ENCODE results near the gene SI. TPM values are rescaled to one million over a fixed set of nuclear protein-coding genes. Genes with fewer than 3 reads are reported as not detected.

Gene SI
- polyA plus RNA-seq, 1 donor from 2014 or later: not detected

DNA sequence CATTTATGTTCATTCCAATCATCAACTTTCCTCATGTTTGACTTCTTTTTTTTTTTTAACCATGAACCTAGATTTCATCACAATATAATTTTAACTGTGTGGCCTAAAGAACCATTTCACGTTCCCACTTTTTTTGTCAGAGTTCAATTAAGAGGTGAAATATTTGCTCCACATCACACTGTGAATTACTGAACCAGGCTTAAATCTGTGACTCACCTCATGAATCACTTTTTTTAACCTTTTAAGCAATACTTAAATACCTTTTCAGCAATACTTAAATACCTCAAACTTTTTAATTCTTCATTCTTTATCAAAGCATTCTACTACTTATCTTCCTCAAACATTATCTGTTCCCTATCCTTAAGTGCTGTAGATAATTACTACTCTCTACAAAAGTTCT is 137.6 kb downstream of the SI start:
- no peak overlapping the region for H3K9ac ChIP-seq (ENCODE audit: low read length)

GRCh38 chr3:164929642-164930041 is 148.7 kb downstream of the SI start:
- Histone ChIP-seq H3K4me2 (ENCODE audit: low read length) (no peak overlapping the region), H3K9me3 (ENCODE audit: low read length) (no peaks in the 10 kb centered on the region), H3K27me3 (ENCODE audit: insufficient read depth, low read depth, low read length) (no peaks in the 10 kb centered on the region), H3K36me3 (ENCODE audit: insufficient read depth, low read length) (no peaks in the 10 kb centered on the region), H3K4me3 (ENCODE audit: low read length) (no peak overlapping the region), H3K9ac (ENCODE audit: low read length) (no peak overlapping the region), H3K27ac (ENCODE audit: low read length) (no peak overlapping the region), H3F3A (ENCODE audit: insufficient read depth, low read length, poor library complexity, severe bottlenecking) (no peaks in the 10 kb centered on the region), H3K9me2 (ENCODE audit: insufficient read depth, low read length) (no peaks in the 10 kb centered on the region), H3K79me2 (replicated peaks; ENCODE audit: insufficient read depth, low read length) (no peaks in the 10 kb centered on the region), H4K20me1 (ENCODE audit: insufficient read depth) (no peaks in the 10 kb centered on the region), H2AFZ (ENCODE audit: low read depth, low read length) (no peak overlapping the region)
- no peak for TF ChIP-seq EP300 (conservative IDR thresholded peaks at IDR 0.05; ENCODE audit: poor library complexity, severe bottlenecking)
- TF ChIP-seq MXI1 (conservative IDR thresholded peaks at IDR 0.05; ENCODE audit: poor library complexity, severe bottlenecking): no peak
- TF ChIP-seq, protein P1, sequence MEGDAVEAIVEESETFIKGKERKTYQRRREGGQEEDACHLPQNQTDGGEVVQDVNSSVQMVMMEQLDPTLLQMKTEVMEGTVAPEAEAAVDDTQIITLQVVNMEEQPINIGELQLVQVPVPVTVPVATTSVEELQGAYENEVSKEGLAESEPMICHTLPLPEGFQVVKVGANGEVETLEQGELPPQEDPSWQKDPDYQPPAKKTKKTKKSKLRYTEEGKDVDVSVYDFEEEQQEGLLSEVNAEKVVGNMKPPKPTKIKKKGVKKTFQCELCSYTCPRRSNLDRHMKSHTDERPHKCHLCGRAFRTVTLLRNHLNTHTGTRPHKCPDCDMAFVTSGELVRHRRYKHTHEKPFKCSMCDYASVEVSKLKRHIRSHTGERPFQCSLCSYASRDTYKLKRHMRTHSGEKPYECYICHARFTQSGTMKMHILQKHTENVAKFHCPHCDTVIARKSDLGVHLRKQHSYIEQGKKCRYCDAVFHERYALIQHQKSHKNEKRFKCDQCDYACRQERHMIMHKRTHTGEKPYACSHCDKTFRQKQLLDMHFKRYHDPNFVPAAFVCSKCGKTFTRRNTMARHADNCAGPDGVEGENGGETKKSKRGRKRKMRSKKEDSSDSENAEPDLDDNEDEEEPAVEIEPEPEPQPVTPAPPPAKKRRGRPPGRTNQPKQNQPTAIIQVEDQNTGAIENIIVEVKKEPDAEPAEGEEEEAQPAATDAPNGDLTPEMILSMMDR (IDR thresholded peaks at IDR 0.05; ENCODE audit: poor library complexity, severe bottlenecking): no peak
- no peak for TF ChIP-seq EZH2 (IDR thresholded peaks at IDR 0.05; ENCODE audit: borderline replicate concordance, insufficient read depth, low read length, poor library complexity, severe bottlenecking)
- TF ChIP-seq POLR2AphosphoS5 (IDR thresholded peaks at IDR 0.05): no peak
- TF ChIP-seq TAF1 (IDR thresholded peaks at IDR 0.05; ENCODE audit: low read depth): no peak
- no peak for TF ChIP-seq SMC3 (conservative IDR thresholded peaks at IDR 0.05; ENCODE audit: poor library complexity)
- no peak for TF ChIP-seq RAD21 (conservative IDR thresholded peaks at IDR 0.05)

More for the DNA sequence above, 137.6 kb downstream of the SI start:
- Histone ChIP-seq H3K27ac (ENCODE audit: low read length) (no peak overlapping the region), H3K27me3 (ENCODE audit: insufficient read depth, low read depth, low read length) (no peaks in the 10 kb centered on the region), H3K79me2 (replicated peaks; ENCODE audit: insufficient read depth, low read length) (no peaks in the 10 kb centered on the region), H3K36me3 (ENCODE audit: insufficient read depth, low read length) (no peaks in the 10 kb centered on the region), H3K9me2 (ENCODE audit: insufficient read depth, low read length) (no peaks in the 10 kb centered on the region), H3K9me3 (ENCODE audit: low read length) (no peaks in the 10 kb centered on the region), H4K20me1 (ENCODE audit: insufficient read depth) (no peaks in the 10 kb centered on the region), H3K4me2 (ENCODE audit: low read length) (no peak overlapping the region), H3F3A (ENCODE audit: insufficient read depth, low read length, poor library complexity, severe bottlenecking) (no peaks in the 10 kb centered on the region), H3K4me3 (ENCODE audit: low read length) (no peak overlapping the region), H2AFZ (ENCODE audit: low read depth, low read length) (no peak overlapping the region)
- TF ChIP-seq EP300 (conservative IDR thresholded peaks at IDR 0.05; ENCODE audit: poor library complexity, severe bottlenecking) (no peak), EZH2 (IDR thresholded peaks at IDR 0.05; ENCODE audit: borderline replicate concordance, insufficient read depth, low read length, poor library complexity, severe bottlenecking) (no peak), POLR2AphosphoS5 (IDR thresholded peaks at IDR 0.05) (no peak), SMC3 (conservative IDR thresholded peaks at IDR 0.05; ENCODE audit: poor library complexity) (no peak), RAD21 (conservative IDR thresholded peaks at IDR 0.05) (no peak), MXI1 (conservative IDR thresholded peaks at IDR 0.05; ENCODE audit: poor library complexity, severe bottlenecking) (no peak), REST (IDR thresholded peaks at IDR 0.05; ENCODE audit: borderline replicate concordance) (no peak), TAF1 (IDR thresholded peaks at IDR 0.05; ENCODE audit: low read depth) (no peak)
- TF ChIP-seq, protein P1 (IDR thresholded peaks at IDR 0.05; ENCODE audit: poor library complexity, severe bottlenecking): no peak

Measured in neural cell (in vitro differentiated cells).